ENCODE data around the gene UCHL5.

- no peak for TF ChIP-seq EZH2 (IDR thresholded peaks at IDR 0.05; ENCODE audit: insufficient read depth, poor library complexity, severe bottlenecking)
- TF ChIP-seq EZH2phosphoT487 (IDR thresholded peaks at IDR 0.05; ENCODE audit: insufficient read depth, low read depth): no peak
Measured at GRCh38 chr1:192973988-192974387, 85.2 kb downstream of the UCHL5 start.

Data from GM23248 (cell line).